Aorta (tissue), 5 donors: ENCODE measurements around the gene DDX49. TPM values are rescaled to one million over a fixed set of nuclear protein-coding genes. Genes with fewer than 3 reads are reported as not detected.

ENCODE experiments used
- ATAC-seq: fragments of 200-7000 bp; cut with Tn5 transposase; one replicate; pipeline ENCODE4 v1.9.1; 2022; ENCODE audit warnings: moderate library complexity; ENCODE audit not compliant: low FRiP score
- DNase-seq, 2 donors: peaks; one replicate each; pipeline ENCODE4 v3.0.0-alpha.2; 2020
- H3K27ac ChIP-seq, 2 donors: one replicate each; pipeline ENCODE4 v1.5.1; 2013; ENCODE audit warnings: low read length in 2 of 2, mild to moderate bottlenecking in 2 of 2, moderate library complexity in 2 of 2, control low read depth in 1 of 2, inconsistent platforms in 1 of 2, low read depth in 1 of 2
- H3K27me3 ChIP-seq, 2 donors: one replicate each; pipeline ENCODE4 v1.6.1; 2013; ENCODE audit warnings: control low read depth in 1 of 2, low read length in 1 of 2, mild to moderate bottlenecking in 1 of 2, moderate library complexity in 1 of 2; ENCODE audit not compliant: insufficient read depth in 2 of 2, control insufficient read depth in 1 of 2
- H3K36me3 ChIP-seq, 2 donors: one replicate each; pipeline ENCODE4 v1.6.1; 2013; ENCODE audit warnings: control low read depth in 1 of 2, low read length in 1 of 2, mild to moderate bottlenecking in 1 of 2; ENCODE audit not compliant: insufficient read depth in 2 of 2, control insufficient read depth in 1 of 2
- H3K4me1 ChIP-seq, 2 donors: one replicate each; pipeline ENCODE4 v1.6.1; 2013; ENCODE audit warnings: low read length in 2 of 2, control low read depth in 1 of 2, mild to moderate bottlenecking in 1 of 2, moderate library complexity in 1 of 2; ENCODE audit not compliant: insufficient read depth in 2 of 2, control insufficient read depth in 1 of 2
- H3K4me3 ChIP-seq, 2 donors: one replicate each; pipeline ENCODE4 v1.5.1; 2013; ENCODE audit warnings: low read length in 2 of 2, control low read depth in 1 of 2, mild to moderate bottlenecking in 1 of 2
- H3K9me3 ChIP-seq: one replicate; pipeline ENCODE4 v1.6.1; 2013; ENCODE audit warnings: mild to moderate bottlenecking, low read length; ENCODE audit not compliant: control insufficient read depth
- WGBS, 2 donors: extraction: QIAGEN DNeasy Blood & Tissue Kit; methylation state at CpG; one replicate each; pipeline ENCODE4 v1.1.7; 2013; 5-methylcytosine and 5-hydroxymethylcytosine counted together
- intact Hi-C, 2 donors: fragments of 100-400 bp; cut with DNase I; formaldehyde crosslinking; loops; one replicate each; pipeline versions ENCODE4 v1.14.2 to v1.15.0; 2022
- polyA plus RNA-seq, 2 donors: library from polyadenylated mRNA; stranded (reverse); fragments of 200-250 nt; gene quantifications; one replicate each; pipeline ENCODE4 v1.2.3, GENCODE V29; 2013
- total RNA-seq, 2 donors: library from RNA; stranded (reverse); fragmentation: NEBNext Ultra II Directional; extraction: Animal tissue kit (Norgen Biotek cat#: 25700); gene quantifications; one replicate each; pipeline ENCODE4 v1.2.1, GENCODE V29; 2021
- donor health status: healthy with polysubstance abuse.
- donor health status: Bipolar disorder and iron deficiency.
- donor health status: DM: no; HTN: no; CAD: no.
- donor health status: DM: no; HTN: no; CAD: no.
- donor health status: DM: yes; HTN: yes; CAD: no.

DDX49 gene
- total and polyA plus RNA-seq, 4 donors = 25.0 to 51.4 (median 35.2) TPM

DNA sequence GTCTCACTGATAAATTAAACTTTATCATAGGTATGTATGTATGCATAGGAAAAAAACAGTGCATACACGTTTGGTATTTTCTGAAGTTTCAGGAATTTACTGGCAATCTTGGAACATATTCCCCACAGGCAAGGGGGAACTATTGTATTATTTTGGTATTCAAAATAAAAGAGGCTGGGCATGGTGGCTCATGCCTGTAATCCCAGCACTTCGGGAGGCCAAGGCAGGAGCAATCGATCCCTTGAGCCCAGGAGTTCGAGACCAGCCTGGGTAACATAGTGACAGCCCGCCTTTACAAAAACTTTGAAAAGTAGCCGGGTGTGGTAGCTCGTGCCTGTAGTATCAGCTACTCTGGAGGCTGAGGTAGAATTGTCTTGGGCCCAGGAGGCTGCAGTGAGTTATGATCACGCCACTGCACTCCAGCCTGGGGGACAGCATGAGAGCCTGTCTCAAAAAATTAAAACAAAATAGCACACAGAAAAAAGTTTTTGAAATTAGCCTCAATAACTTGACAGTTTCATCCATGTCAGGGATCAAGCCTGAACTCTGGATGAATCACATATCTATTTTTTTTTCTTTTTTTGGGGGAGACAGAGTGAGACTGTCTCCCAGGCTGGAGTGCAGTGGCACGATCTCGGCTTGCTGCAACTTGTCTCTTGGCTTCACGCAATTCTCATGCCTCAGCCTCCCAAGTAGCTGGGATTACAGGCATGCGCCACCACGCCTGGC, 50.6 kb downstream of the DDX49 start:
- intact Hi-C loops = no loop called here
- Histone ChIP-seq H3K4me3 (no peak overlapping the region), H3K4me1 (no peaks in the 10 kb centered on the region), H3K27me3 (no peaks in the 10 kb centered on the region), H3K36me3 (no peaks in the 10 kb centered on the region), H3K9me3 (no peaks in the 10 kb centered on the region), H3K27ac (no peak overlapping the region)
- WGBS, 2 donors = 56 to 69% methylated on average over 13 of the region's 13 CpGs
- DNase-seq (no peak), ATAC-seq (no peak)

DNA sequence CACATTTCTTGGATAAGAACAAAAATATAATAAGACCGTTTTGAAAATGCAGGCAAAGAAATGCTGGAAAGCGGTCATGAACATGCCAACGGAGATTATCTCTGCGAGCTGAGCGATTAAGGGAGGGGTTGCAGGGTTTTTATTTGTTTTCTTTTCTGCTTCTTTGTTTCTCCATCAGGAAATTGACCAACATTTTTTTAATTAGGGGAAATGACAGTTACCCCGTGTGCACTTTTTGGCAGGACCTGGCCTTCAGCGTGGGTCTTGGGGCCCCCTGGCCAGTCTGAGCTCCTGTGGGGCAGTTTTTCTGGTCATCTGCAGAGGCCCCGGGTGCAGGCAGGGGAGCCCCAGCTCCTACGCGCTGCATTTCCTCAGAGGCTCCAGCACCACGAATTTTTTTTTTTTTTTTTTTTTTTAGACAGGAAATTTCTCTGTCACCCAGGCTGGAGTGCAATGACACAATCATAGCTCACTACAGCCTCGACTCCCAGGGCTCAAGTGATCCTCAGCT, 52.8 kb downstream of the DDX49 start:
- no peak overlapping the region for H3K4me3 ChIP-seq
- no peak overlapping the region for H3K27ac ChIP-seq
- WGBS, 2 donors = 0 to 4% methylated on average over 12 of the region's 12 CpGs
- intact Hi-C loops = no loop called here
- no peaks in the 10 kb centered on the region for H3K27me3 ChIP-seq
- ATAC-seq = peak; percentile 63
- no peaks in the 10 kb centered on the region for H3K36me3 ChIP-seq
- DNase-seq = no peak
- no peaks in the 10 kb centered on the region for H3K9me3 ChIP-seq
- no peaks in the 10 kb centered on the region for H3K4me1 ChIP-seq

DNA sequence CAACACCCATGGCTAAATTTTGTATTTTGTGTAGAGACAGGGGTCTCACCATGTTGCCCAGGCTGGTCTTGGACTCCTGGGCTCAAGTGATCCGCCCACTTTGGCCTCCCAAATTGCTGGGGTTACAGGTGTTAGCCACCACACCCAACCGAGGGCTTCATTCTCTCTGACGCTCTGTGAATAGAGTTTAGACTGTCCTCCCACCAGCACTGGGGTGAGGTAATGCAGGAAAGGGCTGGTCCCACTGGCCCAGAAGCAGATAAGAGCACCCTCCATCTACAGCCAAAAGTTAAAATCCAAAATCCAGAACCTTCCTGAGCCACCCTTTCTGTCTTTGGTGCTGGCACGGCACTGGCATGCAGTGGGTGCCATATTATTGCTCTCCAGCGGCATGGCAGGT, 53.3 kb downstream of the DDX49 start:
- H3K4me3 ChIP-seq = no peak overlapping the region
- H3K27me3 ChIP-seq = no peaks in the 10 kb centered on the region
- H3K27ac ChIP-seq = no peak overlapping the region
- WGBS, 2 donors = 74% methylated on average over 5 of the region's 5 CpGs
- ATAC-seq = peak; percentile 15
- H3K4me1 ChIP-seq = no peaks in the 10 kb centered on the region
- intact Hi-C loops = no loop called here
- H3K36me3 ChIP-seq = no peaks in the 10 kb centered on the region
- H3K9me3 ChIP-seq = no peaks in the 10 kb centered on the region
- no peak for DNase-seq

DNA sequence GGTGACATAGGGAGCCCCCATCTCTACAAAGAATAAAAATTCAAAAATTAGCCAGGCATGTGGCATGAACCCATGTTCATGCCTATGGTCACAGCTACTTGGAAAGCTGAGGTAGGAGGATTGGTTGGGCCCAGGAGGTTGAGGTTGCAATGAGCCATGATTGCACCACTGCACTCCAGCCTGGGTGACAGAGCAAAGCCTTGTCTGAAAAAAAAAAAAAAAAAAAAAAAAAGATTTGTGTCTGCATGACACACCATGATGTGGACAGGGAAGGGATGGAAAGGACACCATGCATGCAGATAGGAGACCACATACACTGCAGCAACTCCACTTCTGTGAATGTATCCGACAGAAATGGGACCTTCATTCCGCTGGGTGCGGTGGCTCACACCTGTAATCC, 55.5 kb downstream of the DDX49 start:
- no peak overlapping the region for H3K27ac ChIP-seq
- intact Hi-C loops = no loop called here
- ATAC-seq = no peak
- H3K27me3 ChIP-seq = no peaks in the 10 kb centered on the region
- no peaks in the 10 kb centered on the region for H3K36me3 ChIP-seq
- H3K4me3 ChIP-seq = no peak overlapping the region
- no peaks in the 10 kb centered on the region for H3K9me3 ChIP-seq
- no peaks in the 10 kb centered on the region for H3K4me1 ChIP-seq
- 98% methylated on average over 3 of the region's 3 CpGs for WGBS, 2 donors
- no peak for DNase-seq

DNA sequence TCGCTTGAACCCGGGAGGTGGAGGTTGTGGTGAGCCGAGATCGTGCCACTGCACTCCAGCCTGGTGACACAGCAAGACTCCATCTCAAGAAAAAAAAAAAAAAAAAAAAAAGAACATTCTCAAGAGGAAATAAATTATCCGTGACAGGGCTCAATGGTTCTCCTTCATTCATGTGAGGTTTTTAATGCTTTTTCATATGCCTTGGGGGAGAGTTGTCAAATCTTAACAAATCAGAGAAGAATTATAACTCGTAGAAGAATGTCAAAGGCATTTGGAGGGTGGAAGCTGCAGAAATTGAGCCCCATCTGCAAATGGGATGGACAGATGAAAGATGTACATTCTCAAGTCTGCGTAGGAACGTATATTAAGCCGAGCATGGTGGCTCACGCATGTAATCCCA, 56.4 kb downstream of the DDX49 start:
- H3K9me3 ChIP-seq = no peaks in the 10 kb centered on the region
- H3K4me1 ChIP-seq = no peaks in the 10 kb centered on the region
- H3K27me3 ChIP-seq = no peaks in the 10 kb centered on the region
- DNase-seq = no peak
- intact Hi-C loops = no loop called here
- no peaks in the 10 kb centered on the region for H3K36me3 ChIP-seq
- ATAC-seq = no peak
- no peak overlapping the region for H3K27ac ChIP-seq
- no peak overlapping the region for H3K4me3 ChIP-seq
- WGBS, 2 donors = 56 to 66% methylated on average over 10 of the region's 10 CpGs

Other genes starting within 250 kb of the DDX49 start
- 10 to 100 TPM in 1 of 2 donors, 1 to 10 TPM in 1; 9.5 to 16.5 TPM for gene CRTC1, start 236.0 kb upstream of the DDX49 start, total RNA-seq
- 10 to 100 TPM in 1 of 2 donors, 1 to 10 TPM in 1; 3.6 to 11.9 TPM for gene CRTC1, start 236.0 kb upstream of the DDX49 start, polyA plus RNA-seq
- 100 to 1,000 TPM in 1 of 2 donors, 10 to 100 TPM in 1; 15.8 to 142 TPM for gene COMP, start 128.4 kb upstream of the DDX49 start, total RNA-seq
- gene COMP, start 128.4 kb upstream of the DDX49 start, polyA plus RNA-seq = 10 to 100 TPM in 1 of 2 donors, 1 to 10 TPM in 1; 9.8 to 14.4 TPM
- gene UPF1, start 87.8 kb upstream of the DDX49 start, total RNA-seq = 10 to 100 TPM; 53.7 to 75.6 TPM
- 10 to 100 TPM; 16.5 to 40.4 TPM for gene UPF1, start 87.8 kb upstream of the DDX49 start, polyA plus RNA-seq
- 1 to 10 TPM in 1 of 2 donors, under 1 TPM in 1; 0.49 to 3.3 TPM for gene CERS1, start 23.6 kb upstream of the DDX49 start, total RNA-seq
- gene CERS1, start 23.6 kb upstream of the DDX49 start, polyA plus RNA-seq = 1 to 10 TPM in 1 of 2 donors, under 1 TPM in 1; 0.51 to 1.3 TPM
- 100 to 1,000 TPM; 121 to 130 TPM for gene COPE, start 328 bp upstream of the DDX49 start, total RNA-seq
- gene COPE, start 328 bp upstream of the DDX49 start, polyA plus RNA-seq = 100 to 1,000 TPM; 166 to 180 TPM
- gene HOMER3, start 21.5 kb downstream of the DDX49 start, total RNA-seq = 10 to 100 TPM; 23.6 to 29.5 TPM
- 10 to 100 TPM; 38.9 to 59.9 TPM for gene HOMER3, start 21.5 kb downstream of the DDX49 start, polyA plus RNA-seq
- 10 to 100 TPM; 61.0 to 93.1 TPM for gene SUGP2, start 113.8 kb downstream of the DDX49 start, total RNA-seq
- 10 to 100 TPM in 1 of 2 donors, 1 to 10 TPM in 1; 7.4 to 61.3 TPM for gene SUGP2, start 113.8 kb downstream of the DDX49 start, polyA plus RNA-seq
- gene ARMC6, start 113.9 kb downstream of the DDX49 start, total RNA-seq = 10 to 100 TPM; 11.7 to 13.1 TPM
- 10 to 100 TPM in 1 of 2 donors, 1 to 10 TPM in 1; 8.8 to 13.2 TPM for gene ARMC6, start 113.9 kb downstream of the DDX49 start, polyA plus RNA-seq
- 10 to 100 TPM in 1 of 2 donors, 1 to 10 TPM in 1; 9.4 to 10.3 TPM for gene SLC25A42, start 144.3 kb downstream of the DDX49 start, total RNA-seq
- gene SLC25A42, start 144.3 kb downstream of the DDX49 start, polyA plus RNA-seq = 10 to 100 TPM in 1 of 2 donors, 1 to 10 TPM in 1; 3.8 to 12.5 TPM
- 10 to 100 TPM; 11.6 to 18.1 TPM for gene TMEM161A, start 218.8 kb downstream of the DDX49 start, total RNA-seq
- gene TMEM161A, start 218.8 kb downstream of the DDX49 start, polyA plus RNA-seq = 10 to 100 TPM in 1 of 2 donors, 1 to 10 TPM in 1; 7.6 to 53.3 TPM